H9 (cell line): Measurements from ENCODE around the gene SEBOX. TPM values are rescaled to one million over a fixed set of nuclear protein-coding genes. Genes with fewer than 3 reads are reported as not detected.

ENCODE experiments used
- DNase-seq: peaks from one replicate; pipeline ENCODE4 v3.0.0-alpha.2; 2017
- H2AFZ ChIP-seq: one replicate; pipeline ENCODE4 v1.6.1; 2013; ENCODE audit warnings: mild to moderate bottlenecking, low read length, control low read depth, moderate library complexity
- H2AK5ac ChIP-seq: 2 replicates; pipeline ENCODE4 v1.6.1; 2013; ENCODE audit warnings: low read length, control low read depth, mixed read lengths; ENCODE audit not compliant: insufficient read length
- H2BK120ac ChIP-seq: one replicate; pipeline ENCODE4 v1.6.1; 2013; ENCODE audit warnings: low read depth, mild to moderate bottlenecking, low read length, control low read depth, inconsistent platforms; ENCODE audit not compliant: poor library complexity, severe bottlenecking
- H2BK12ac ChIP-seq: 2 replicates; pipeline ENCODE4 v1.6.1; 2013; ENCODE audit warnings: low read length, control low read depth, mixed read lengths, low read depth; ENCODE audit not compliant: insufficient read length
- H2BK15ac ChIP-seq: 2 replicates; pipeline ENCODE4 v1.6.1; 2013; ENCODE audit warnings: low read depth, low read length, control low read depth
- H2BK20ac ChIP-seq: one replicate; pipeline ENCODE4 v1.6.1; 2013; ENCODE audit warnings: low read depth, mild to moderate bottlenecking, low read length, control low read depth, inconsistent platforms; ENCODE audit not compliant: poor library complexity, severe bottlenecking
- H2BK5ac ChIP-seq: 2 replicates; pipeline ENCODE4 v1.6.1; 2013; ENCODE audit warnings: low read length, control low read depth, mixed read lengths; ENCODE audit not compliant: insufficient read length
- H3K14ac ChIP-seq: 2 replicates; pipeline ENCODE4 v1.6.1; 2013; ENCODE audit warnings: low read length, control low read depth; ENCODE audit not compliant: insufficient read depth
- H3K18ac ChIP-seq: 2 replicates; pipeline ENCODE4 v1.6.1; 2013; ENCODE audit warnings: low read depth, mild to moderate bottlenecking, mixed read lengths, low read length, control low read depth; ENCODE audit not compliant: insufficient read length
- H3K23ac ChIP-seq: 2 replicates; pipeline ENCODE4 v1.6.1; 2013; ENCODE audit warnings: low read length, control low read depth, mixed read lengths, low read depth; ENCODE audit not compliant: insufficient read length
- H3K23me2 ChIP-seq: 2 replicates; pipeline ENCODE4 v1.6.1; 2013; ENCODE audit warnings: low read depth, mild to moderate bottlenecking, mixed read lengths, low read length, control low read depth; ENCODE audit not compliant: insufficient read length, poor library complexity, severe bottlenecking
- H3K27ac ChIP-seq: 2 replicates; pipeline ENCODE4 v1.5.1; 2013; ENCODE audit warnings: low read length, control low read depth, mixed read lengths, low read depth; ENCODE audit not compliant: insufficient read length
- H3K27me3 ChIP-seq: 2 replicates; pipeline ENCODE4 v1.6.1; 2013; ENCODE audit warnings: low read length, control low read depth, inconsistent platforms; ENCODE audit not compliant: insufficient read depth
- H3K4ac ChIP-seq: 2 replicates; pipeline ENCODE4 v1.6.1; 2013; ENCODE audit warnings: low read depth, mild to moderate bottlenecking, control low read depth, inconsistent platforms, low read length, moderate library complexity
- H3K4me1 ChIP-seq: 2 replicates; pipeline ENCODE4 v1.6.1; 2013; ENCODE audit warnings: low read length, control low read depth, inconsistent platforms; ENCODE audit not compliant: insufficient read depth
- H3K4me2 ChIP-seq: 2 replicates; pipeline ENCODE4 v1.6.1; 2013; ENCODE audit warnings: low read length, control low read depth, mixed read lengths; ENCODE audit not compliant: insufficient read length, insufficient read depth
- H3K56ac ChIP-seq: 2 replicates; pipeline ENCODE4 v1.6.1; 2013; ENCODE audit warnings: low read depth, mild to moderate bottlenecking, mixed read lengths, low read length, control low read depth; ENCODE audit not compliant: insufficient read length
- H3K79me1 ChIP-seq: 2 replicates; pipeline ENCODE4 v1.6.1; 2013; ENCODE audit warnings: low read depth, mild to moderate bottlenecking, moderate library complexity, low read length, control low read depth, inconsistent platforms; ENCODE audit not compliant: insufficient read depth, poor library complexity, severe bottlenecking
- H3K79me2 ChIP-seq: 2 replicates; pipeline ENCODE4 v1.6.1; 2013; ENCODE audit warnings: low read length, control low read depth, inconsistent platforms; ENCODE audit not compliant: insufficient read depth
- H3K9ac ChIP-seq: 2 replicates; pipeline ENCODE4 v1.6.1; 2013; ENCODE audit warnings: low read length, control low read depth, mixed read lengths; ENCODE audit not compliant: insufficient read length; ENCODE audit errors: extremely low read depth
- H3K9me3 ChIP-seq: one replicate; pipeline ENCODE4 v1.6.1; 2013; ENCODE audit warnings: low read depth, low read length, inconsistent platforms; ENCODE audit not compliant: control insufficient read depth
- H3T11ph ChIP-seq: one replicate; pipeline ENCODE4 v1.6.1; 2013; ENCODE audit warnings: mild to moderate bottlenecking, low read length, control low read depth, inconsistent platforms
- H4K20me1 ChIP-seq: one replicate; pipeline ENCODE4 v1.6.1; 2013; ENCODE audit not compliant: control insufficient read depth, insufficient read length, insufficient read depth
- H4K5ac ChIP-seq: 2 replicates; pipeline ENCODE4 v1.6.1; 2013; ENCODE audit warnings: low read depth, mild to moderate bottlenecking, mixed read lengths, low read length, control low read depth; ENCODE audit not compliant: insufficient read length
- H4K8ac ChIP-seq: replicated peaks from 2 replicates; pipeline ENCODE4 v1.6.1; 2013; ENCODE audit warnings: low read length, control low read depth, mixed read lengths, low read depth; ENCODE audit not compliant: insufficient read length
- H4K91ac ChIP-seq: 2 replicates; pipeline ENCODE4 v1.6.1; 2013; ENCODE audit warnings: low read depth, mild to moderate bottlenecking, moderate library complexity, mixed read lengths, low read length, control low read depth; ENCODE audit not compliant: insufficient read length
- H3K27ac Mint-ChIP-seq, 3 experiments: 2 replicates in 2 of 3; 3 replicates in 1 of 3; pipeline ENCODE4 v1.8.0; 2020 to 2021; ENCODE audit warnings: mixed read lengths in 3 of 3, mild to moderate bottlenecking in 1 of 3, moderate library complexity in 1 of 3
- H3K27me3 Mint-ChIP-seq: 2 replicates; pipeline ENCODE4 v1.8.0; 2021; ENCODE audit warnings: low read depth, mild to moderate bottlenecking, moderate library complexity, mixed read lengths
- H3K36me3 Mint-ChIP-seq, 3 experiments: 2 replicates in 2 of 3; 3 replicates in 1 of 3; pipeline ENCODE4 v1.8.0; 2020 to 2021; ENCODE audit warnings: low read depth in 3 of 3, mixed read lengths in 3 of 3; ENCODE audit not compliant: insufficient read depth in 1 of 3
- H3K4me1 Mint-ChIP-seq, 2 experiments: 2 replicates each; pipeline ENCODE4 v1.8.0; 2020; ENCODE audit warnings: mixed read lengths in 2 of 2
- H3K4me3 Mint-ChIP-seq, 2 experiments: 2 replicates in 1 of 2; 3 replicates in 1 of 2; pipeline ENCODE4 v1.8.0; 2020 to 2021; ENCODE audit warnings: mild to moderate bottlenecking in 2 of 2, mixed read lengths in 2 of 2, moderate library complexity in 1 of 2
- H3K9me3 Mint-ChIP-seq, 2 experiments: 2 replicates in 1 of 2; 3 replicates in 1 of 2; pipeline ENCODE4 v1.8.0; 2020; ENCODE audit warnings: mild to moderate bottlenecking in 2 of 2, mixed read lengths in 2 of 2, moderate library complexity in 1 of 2
- WGBS: extraction: QIAGEN DNeasy Blood & Tissue Kit; methylation state at CpG from one replicate; pipeline ENCODE4 v1.1.7; 2013; ENCODE audit warnings: missing lambda C conversion rate, low lambda C conversion rate, mixed read lengths; ENCODE audit not compliant: insufficient read length; ENCODE audit errors: extremely low coverage; 5-methylcytosine and 5-hydroxymethylcytosine counted together
- total RNA-seq: library from RNA; stranded (reverse); gene quantifications from 2 replicates; pipeline ENCODE4 v1.2.1, GENCODE V29; 2021
- TF ChIP-seq, protein P1 (sequence below): fragments of 200-600 bp; sonication (generic); conservative IDR thresholded peaks from 3 replicates; pipeline ENCODE4 v1.8.0; 2021; ENCODE audit warnings: antibody characterized with exemption, mild to moderate bottlenecking

The SEBOX gene
- total RNA-seq, 1 experiment from 2014 or later = not detected

DNA sequence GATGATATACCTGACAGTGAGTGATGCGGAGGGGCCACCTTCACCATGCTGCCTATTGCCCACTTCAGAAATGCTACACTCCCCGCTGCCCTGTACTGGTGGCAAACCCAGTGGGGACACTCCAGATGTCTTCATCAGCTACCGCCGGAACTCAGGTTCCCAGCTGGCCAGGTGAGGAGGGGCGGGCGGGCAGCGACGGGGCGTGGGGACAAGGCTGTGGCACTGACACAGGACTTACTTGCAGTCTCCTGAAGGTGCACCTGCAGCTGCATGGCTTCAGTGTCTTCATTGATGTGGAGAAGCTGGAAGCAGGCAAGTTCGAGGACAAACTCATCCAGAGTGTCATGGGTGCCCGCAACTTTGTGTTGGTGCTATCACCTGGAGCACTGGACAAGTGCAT, 23.1 kb upstream of the SEBOX start:
- Mint-ChIP-seq H3K27ac (no peak overlapping the region), H3K27me3 (peaks cover 52% of the 10 kb centered on the region), H3K4me1 (peaks cover 5 to 8% of the 10 kb centered on the region in 2 experiments; a peak in 3 of 4 replicates), H3K4me3 (no peak overlapping the region), H3K36me3 (peaks cover 0 to 2% (median 0%) of the 10 kb centered on the region in 3 experiments; a peak in 2 of 7 replicates), H3K9me3 (no peaks in the 10 kb centered on the region)
- H3K9ac ChIP-seq = no peak overlapping the region
- no peak overlapping the region for H3K18ac ChIP-seq
- no peak overlapping the region for H2BK5ac ChIP-seq
- no CpG with 5 or more reads among the region's 11 CpGs for WGBS
- no peak overlapping the region for H2AK5ac ChIP-seq
- H3K14ac ChIP-seq = no peak overlapping the region
- no peak overlapping the region for H2BK12ac ChIP-seq
- H3K4me1 ChIP-seq = no peaks in the 10 kb centered on the region
- no peak overlapping the region for H2BK15ac ChIP-seq
- H3K79me2 ChIP-seq = no peaks in the 10 kb centered on the region
- H3K23ac ChIP-seq = no peak overlapping the region
- no peak overlapping the region for H3T11ph ChIP-seq
- TF ChIP-seq, protein P1, sequence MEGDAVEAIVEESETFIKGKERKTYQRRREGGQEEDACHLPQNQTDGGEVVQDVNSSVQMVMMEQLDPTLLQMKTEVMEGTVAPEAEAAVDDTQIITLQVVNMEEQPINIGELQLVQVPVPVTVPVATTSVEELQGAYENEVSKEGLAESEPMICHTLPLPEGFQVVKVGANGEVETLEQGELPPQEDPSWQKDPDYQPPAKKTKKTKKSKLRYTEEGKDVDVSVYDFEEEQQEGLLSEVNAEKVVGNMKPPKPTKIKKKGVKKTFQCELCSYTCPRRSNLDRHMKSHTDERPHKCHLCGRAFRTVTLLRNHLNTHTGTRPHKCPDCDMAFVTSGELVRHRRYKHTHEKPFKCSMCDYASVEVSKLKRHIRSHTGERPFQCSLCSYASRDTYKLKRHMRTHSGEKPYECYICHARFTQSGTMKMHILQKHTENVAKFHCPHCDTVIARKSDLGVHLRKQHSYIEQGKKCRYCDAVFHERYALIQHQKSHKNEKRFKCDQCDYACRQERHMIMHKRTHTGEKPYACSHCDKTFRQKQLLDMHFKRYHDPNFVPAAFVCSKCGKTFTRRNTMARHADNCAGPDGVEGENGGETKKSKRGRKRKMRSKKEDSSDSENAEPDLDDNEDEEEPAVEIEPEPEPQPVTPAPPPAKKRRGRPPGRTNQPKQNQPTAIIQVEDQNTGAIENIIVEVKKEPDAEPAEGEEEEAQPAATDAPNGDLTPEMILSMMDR = no peak
- H3K4ac ChIP-seq = no peak overlapping the region
- no peaks in the 10 kb centered on the region for H3K9me3 ChIP-seq
- H4K91ac ChIP-seq = no peak overlapping the region
- H4K20me1 ChIP-seq = no peaks in the 10 kb centered on the region
- peaks cover 13% of the 10 kb centered on the region; the same call in 1 of the 2 replicates for H3K27me3 ChIP-seq
- no peak overlapping the region for H3K56ac ChIP-seq
- no peak overlapping the region for H3K4me2 ChIP-seq
- peaks cover 12% of the 10 kb centered on the region for H3K23me2 ChIP-seq
- H2BK120ac ChIP-seq = no peak overlapping the region
- H3K79me1 ChIP-seq = no peaks in the 10 kb centered on the region
- H2AFZ ChIP-seq = no peak overlapping the region
- H4K8ac ChIP-seq = no peak overlapping the region
- no peak overlapping the region for H2BK20ac ChIP-seq
- DNase-seq = no peak
- H3K27ac ChIP-seq = no peak overlapping the region
- H4K5ac ChIP-seq = no peak overlapping the region
